GM21423 (cell line): Measurements from ENCODE around the gene ANKRD36C.
"Not testable (repeated sequence)": the region's sequence is repeated elsewhere in the genome, so short reads cannot be mapped to it uniquely, and the experiment has no call there.

ENCODE experiments used
- ATAC-seq: cut with Tn5 transposase; IDR thresholded peaks from one replicate; pipeline ENCODE4 v1.9.1; 2021; ENCODE audit warnings: mild to moderate bottlenecking, moderate library complexity; ENCODE audit not compliant: unreplicated experiment

The ANKRD36C gene

DNA sequence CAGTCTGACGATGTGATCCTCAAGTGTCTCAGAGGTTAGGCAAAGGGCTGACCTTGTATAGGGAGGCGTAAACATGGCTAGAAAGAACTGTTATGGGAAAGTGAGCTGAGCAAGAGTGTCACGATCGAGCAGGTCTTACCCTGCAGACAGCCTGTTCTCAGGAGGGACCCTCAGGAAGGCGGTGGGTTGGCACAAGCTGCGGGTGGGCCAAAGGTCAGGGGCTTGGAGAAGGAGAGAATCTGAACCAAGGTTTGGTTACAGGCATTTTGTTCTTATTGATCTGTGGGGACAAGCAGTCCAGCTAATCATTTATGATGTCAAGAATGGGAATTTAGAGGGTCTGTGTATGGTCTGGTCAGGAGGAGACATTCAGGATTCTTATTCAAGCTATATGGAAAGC lies 16.4 kb upstream of the ANKRD36C start:
- not testable (repeated sequence) for ATAC-seq

DNA sequence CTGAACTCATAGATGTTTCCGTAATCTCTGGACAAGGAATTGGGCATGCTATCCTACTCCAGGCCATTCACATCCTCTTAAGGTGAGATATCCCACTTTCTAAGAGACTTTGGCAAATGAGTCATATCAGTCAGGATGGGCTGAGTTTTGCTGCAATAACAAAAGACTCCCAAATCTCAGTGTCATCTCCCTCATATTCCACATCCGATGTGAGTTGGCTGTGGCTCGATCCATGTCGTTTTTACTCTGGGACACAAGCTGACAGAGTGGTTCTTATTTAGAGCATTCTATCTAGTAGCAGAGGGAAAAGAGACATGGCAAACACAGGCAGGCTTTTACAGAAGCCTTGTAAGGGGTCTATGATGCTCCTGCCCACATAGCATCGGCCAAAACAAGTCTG lies 14.6 kb upstream of the ANKRD36C start:
- ATAC-seq = not testable (repeated sequence)

DNA sequence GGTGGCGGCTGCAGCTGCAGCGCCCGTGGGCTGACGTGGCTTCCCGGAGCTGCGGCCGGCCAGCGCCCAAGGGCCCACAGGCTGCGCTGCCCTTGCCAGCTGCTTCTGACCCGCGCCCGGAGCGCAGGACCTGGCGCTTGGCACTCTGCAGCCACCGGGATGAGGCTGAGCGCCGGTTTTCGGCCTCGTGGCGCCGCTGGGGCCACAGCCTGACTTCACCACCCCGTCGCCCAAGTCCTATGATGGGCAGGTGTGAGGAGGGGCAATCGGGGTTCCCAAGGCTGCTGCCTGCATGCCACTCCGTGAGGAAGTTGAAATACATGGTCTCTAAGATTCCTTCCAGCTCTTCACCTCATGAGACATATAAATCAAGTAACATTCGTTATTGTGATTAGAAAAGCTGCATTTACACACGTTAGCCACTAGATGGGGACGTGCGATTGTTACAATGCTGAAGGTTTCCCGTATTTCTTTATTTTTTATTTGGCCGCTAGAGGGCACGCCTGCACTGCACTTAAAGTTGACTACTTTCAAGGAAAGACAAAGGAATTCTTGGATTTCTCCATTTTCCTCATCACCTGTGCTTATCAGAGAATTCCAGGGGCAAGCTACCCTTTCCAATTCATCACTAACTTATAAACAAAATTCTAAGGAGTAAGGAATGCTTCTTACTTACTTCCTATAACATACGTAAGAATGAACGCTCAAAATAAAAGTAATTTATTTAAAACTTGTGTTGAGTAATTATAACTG lies 1.1 kb upstream of the ANKRD36C start:
- peak; percentile 47 for ATAC-seq

DNA sequence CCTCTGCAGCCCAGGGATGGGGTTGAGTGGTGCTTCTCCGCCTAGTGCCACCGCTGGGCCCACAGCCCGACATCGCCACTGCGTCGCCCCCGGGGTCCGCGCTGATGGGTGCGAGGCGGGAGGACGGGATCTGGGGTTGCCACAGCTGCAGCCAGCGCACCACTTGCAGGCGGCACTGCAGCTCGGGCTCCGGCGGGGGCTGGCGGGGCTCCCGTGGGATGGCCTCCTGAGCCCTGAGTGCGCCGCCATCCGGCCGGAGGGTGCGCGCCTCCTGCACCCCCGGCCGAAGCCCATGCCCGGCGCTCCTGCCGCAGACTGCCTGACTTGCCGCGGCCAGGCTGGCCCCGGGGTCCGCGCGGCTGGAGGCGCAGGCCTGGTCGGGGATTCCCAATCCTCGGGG lies 478 bp upstream of the ANKRD36C start:
- ATAC-seq = peak; percentile 40

DNA sequence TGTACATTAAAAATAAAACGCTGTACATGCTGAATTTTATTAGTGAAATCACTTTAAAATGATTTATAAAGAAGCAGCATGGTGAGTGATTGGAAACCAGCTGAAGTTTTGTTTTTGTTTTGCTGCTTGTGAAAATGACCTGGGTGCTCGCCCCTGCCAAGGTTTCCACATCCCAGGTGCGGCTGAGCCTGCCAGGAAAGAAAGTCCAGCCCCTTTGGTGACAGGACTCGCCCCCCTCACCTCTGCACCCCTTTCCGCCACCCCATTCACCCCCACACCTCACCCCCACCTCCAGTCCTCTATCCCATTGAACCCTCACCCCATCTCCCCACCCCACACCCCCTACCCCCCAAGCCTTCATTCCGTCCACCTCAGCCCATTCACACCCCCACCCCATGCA lies 740 bp downstream of the ANKRD36C start:
- ATAC-seq = not testable (repeated sequence)

DNA sequence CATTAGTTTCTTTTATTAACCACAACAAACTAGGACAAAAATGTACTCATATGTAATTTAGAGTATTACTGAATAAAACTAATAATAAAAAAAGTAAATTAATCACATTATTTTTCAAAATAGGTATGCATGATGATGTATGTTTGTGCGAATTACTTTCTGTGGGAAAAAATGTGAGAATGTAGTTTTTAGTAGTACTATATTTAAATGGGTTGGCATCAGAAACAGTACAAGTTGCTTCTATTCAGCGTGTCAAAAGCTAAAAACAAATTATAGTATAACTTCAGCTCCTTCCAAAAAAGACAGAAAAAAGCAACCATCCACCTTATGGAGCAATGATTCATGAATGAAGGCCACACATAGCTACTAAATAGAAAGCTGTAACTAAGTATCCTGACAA lies 40.0 kb downstream of the ANKRD36C start:
- not testable (repeated sequence) for ATAC-seq

DNA sequence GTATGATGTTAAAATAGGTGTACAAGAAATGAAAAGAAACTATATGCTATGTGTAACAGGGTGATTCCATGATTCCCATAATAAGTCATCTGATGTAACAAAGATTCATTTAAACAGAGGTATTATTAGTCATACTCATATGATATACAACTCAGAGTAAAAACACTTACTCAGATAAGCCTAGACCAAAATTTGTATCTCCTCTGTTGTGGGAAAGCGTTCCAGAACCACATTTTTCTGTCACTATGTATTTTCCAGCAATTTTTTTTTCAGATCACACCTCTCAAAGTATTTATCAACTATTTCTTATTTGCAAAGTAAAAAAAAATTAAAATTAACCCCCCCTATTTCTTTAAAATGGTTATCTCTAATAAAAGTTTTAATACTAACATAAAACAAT lies 43.6 kb downstream of the ANKRD36C start:
- not testable (repeated sequence) for ATAC-seq

DNA sequence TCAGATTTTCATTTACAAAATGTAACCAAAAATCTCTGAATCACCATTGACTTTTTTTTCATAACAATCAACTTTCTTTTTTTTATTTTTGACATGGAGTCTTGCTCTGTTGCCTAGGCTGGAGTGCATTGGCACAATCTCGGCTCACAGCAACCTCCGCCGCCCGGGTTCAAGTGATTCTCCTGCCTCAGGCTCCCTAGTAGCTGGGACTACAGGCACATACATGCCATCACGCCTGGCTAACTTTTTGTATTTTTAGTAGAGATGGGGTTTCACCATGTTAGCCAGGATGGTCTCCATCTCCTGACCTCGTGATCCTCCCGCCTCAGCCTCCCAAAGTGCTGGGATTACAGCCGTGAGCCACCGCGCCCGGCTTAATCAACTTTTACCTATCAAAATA lies 51.7 kb downstream of the ANKRD36C start:
- ATAC-seq = not testable (repeated sequence)

DNA sequence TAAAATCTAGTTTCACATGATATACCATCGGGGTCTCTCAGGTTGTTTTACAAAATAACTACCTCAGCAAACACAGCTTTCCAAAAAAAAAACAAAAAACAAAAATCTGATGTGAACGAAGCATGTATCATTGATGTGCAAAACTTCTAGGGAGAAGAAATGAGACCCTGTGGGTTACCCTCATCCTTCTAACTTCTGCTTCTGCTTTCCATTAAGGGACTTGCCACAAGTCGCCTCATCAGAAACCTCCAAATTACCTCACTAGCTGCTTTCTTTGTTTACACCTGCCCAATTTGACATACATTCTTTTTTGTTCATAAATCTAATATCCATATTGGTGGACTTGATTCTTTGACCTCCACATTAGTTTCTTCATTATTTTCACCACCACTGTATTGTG lies 60.9 kb downstream of the ANKRD36C start:
- ATAC-seq = not testable (repeated sequence)

DNA sequence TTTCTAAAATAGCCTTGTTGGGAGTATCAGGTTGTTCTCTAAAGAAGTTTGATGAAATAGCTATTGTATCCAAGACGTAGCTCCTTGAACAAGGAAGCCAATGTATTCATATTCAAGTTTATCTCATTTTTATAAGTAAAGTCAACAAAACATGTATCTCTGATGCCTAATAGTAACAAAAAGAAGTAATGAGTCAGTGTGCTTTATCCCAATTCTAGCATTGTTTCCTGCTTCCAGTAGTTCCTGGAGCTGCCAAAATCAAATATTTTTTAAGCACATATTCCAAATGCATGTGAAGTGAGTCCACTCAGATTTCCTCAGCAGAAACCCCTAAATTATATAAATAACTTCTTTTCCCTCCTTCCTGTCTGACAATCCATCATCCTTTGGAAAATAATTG lies 74.6 kb downstream of the ANKRD36C start:
- ATAC-seq = not testable (repeated sequence)

DNA sequence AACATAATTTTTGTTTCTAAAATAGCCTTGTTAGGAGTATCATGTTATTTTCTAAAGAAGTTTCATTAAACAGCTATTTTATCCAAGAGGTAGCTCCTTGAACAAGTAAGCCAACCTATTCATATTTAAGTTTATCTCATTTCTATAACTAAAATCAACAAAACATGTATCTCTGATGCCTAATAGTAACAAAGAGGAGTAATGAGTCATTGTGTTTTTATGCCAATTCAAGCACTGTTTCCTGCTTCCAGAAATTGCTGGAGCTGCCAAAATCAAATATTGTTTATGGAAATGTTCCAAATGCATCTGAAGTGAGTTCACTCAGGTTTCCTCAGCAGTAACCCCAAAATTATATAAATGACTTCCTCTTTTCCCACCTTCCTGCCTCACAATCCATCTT lies 76.5 kb downstream of the ANKRD36C start:
- not testable (repeated sequence) for ATAC-seq

DNA sequence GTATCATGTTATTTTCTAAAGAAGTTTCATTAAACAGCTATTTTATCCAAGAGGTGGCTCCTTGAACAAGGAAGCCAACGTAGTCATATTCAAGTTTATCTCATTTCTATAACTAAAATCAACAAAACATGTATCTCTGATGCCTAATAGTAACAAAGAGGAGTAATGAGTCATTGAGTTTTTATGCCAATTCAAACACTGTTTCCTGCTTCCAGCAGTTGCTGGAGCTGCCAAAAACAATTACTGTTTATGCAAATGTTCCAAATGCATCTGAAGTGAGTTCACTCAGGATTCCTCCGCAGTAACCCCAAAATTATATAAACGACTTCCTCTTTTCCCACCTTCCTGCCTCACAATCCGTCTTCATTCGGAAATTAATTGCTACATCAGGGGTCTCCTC lies 80.2 kb downstream of the ANKRD36C start:
- not testable (repeated sequence) for ATAC-seq

DNA sequence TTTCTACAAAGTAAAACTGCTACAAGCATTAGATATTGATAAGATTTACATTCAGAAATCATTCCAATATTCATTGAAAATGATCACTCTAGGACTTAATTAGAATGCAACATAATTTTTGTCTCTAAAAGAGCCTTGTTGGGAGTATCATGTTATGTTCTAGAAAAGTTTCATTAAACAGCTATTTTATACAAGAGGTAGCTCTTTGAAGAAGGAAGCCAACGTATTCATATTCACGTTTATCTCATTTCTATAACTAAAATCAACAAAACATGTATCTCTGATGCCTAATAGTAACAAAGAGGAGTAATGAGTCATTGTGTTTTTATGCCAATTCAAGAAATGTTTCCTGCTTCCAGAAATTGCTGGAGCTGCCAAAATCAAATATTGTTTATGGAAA lies 97.2 kb downstream of the ANKRD36C start:
- not testable (repeated sequence) for ATAC-seq

DNA sequence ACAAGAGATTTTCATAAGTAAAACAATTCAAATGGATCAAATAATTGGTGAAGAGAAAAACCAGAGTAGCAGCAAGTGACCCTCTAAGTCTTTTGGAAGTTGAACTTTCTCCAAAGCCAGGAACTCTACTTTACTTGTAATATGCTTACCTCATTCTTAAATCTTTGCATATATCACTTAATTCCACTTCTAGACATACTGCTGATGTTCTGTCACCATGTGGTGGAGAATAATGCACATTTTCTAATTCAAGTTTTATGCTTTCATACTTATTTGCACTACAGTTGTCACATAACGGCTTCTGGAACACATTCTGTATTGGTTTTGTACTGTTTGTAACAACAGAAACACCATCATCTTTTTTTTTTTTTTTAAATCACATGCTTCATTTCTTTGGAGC lies 123.7 kb downstream of the ANKRD36C start:
- not testable (repeated sequence) for ATAC-seq

DNA sequence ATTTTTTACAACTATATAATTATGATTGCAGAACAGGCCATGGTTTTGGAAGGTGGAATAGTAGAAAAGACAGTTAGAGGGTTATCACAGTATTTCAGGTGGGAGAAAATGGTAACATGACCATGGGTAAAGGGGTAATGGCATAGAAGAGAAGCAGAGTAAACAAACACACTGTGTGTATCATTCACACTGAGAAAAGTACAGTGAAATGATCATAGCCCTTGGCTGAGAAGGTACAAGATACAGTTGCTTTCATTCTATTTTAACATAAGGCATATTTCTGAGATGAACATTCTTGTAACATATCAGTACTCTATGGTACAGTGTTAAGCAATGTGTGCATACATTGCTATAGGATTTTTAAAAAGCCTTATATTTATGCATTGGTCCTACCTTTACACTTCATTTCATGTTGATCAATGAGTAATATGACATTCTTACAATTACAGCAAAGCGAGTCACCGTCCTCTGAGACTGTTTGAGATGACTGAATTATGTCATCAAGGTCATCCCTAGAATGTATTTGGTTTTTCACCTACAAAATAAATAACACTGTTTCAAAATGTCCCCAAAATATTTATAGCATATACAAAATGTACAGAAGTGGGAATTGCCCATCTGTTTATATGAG lies 124.5 kb downstream of the ANKRD36C start:
- ATAC-seq = not testable (repeated sequence)

DNA sequence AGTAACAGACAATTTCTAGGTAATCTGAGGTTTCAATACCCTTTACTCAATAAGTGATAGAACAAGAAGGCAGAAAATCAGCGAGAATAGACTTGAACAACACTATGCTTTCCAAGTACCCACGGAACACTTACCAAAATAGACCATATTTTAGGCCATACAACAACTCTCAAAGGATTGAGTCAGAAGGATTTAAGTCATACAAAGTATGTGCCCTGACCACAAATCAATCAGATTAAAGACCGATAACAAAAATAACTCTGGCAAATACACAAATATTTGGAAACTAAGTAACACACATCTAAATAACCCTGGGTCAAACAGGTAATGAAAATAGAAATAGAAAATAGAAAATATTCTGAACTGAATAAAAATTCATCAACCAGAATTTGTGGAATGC lies 129.5 kb downstream of the ANKRD36C start:
- ATAC-seq = not testable (repeated sequence)

DNA sequence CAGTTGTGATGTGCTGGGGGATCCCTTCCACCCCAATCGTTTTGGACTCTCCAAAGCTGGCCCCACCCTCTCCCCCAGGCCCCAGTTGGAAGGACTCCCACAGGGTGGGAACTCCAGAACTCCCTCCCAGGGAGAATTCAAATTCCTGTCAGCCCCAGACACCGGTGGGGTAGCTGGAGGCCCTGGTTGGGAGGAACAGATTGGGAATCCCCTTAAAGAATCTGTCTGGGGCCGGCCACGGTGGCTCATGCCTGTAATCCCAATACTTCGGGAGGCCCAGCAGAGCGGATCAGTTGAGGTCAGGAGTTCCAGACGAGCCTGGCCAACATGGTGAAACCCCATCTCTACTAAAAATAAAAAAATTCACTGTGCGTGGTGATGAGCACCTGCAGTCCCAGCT lies 155.5 kb downstream of the ANKRD36C start:
- no peak for ATAC-seq

DNA sequence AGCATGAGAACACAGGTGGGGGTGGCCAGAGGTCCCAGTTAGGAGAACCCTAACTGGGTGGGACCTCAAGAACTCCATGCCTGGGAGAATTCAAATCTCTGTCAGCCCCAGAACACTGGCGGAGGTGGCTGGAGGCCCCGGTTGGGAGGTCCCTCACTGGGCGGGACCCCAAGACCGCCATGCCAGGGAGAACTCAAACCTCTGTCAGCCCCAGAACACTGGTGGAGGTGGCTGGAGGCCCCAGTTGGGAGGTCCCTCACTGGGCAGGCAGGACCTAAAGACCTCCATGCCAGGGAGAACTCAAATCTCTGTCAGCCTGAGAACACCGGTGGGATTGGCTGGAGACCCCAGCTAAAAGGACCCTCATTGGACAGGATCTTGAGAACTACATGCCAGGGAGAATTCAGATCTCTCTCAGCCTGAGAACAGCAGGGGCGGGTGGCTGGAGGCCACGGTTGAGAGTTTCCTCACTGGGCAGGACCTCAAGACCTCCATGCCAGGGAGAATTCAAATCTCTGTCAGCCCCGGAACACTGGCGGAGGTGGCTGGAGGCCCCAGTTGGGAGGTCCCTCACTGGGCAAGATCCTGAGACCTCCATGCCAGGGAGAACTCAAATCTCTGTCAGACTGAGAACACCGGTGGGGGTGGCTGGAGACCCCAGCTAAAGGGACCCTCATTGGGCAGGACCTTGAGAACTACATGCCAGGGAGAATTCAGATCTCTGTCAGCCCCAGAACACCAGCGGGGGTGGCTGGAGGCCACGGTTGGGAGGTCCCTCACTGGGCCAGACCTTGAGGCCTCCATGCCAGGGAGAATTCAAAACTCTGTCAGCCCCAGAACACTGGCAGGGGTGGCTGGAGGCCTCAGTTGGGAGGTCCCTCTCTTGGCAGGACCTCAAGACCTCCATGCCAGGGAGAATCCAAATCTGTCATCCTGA lies 157.3 kb downstream of the ANKRD36C start:
- ATAC-seq = not testable (repeated sequence)

DNA sequence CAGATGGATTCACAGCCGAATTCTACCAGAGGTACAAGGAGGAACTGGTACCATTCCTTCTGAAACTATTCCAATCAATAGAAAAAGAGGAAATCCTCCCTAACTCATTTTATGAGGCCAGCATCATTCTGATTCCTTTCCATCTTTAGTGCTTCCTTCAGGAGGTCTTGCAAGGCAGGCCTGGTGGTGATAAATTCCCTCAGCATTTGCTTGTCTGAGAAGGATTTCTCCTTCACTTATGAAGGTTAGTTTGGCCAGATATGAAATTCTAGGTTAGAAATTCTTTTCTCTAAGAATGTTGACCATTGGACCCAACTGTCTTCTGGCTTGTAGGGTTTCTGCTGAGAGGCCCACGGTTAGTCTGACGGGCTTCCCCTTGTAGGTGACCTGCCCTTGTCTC lies 167.4 kb downstream of the ANKRD36C start:
- not testable (repeated sequence) for ATAC-seq

DNA sequence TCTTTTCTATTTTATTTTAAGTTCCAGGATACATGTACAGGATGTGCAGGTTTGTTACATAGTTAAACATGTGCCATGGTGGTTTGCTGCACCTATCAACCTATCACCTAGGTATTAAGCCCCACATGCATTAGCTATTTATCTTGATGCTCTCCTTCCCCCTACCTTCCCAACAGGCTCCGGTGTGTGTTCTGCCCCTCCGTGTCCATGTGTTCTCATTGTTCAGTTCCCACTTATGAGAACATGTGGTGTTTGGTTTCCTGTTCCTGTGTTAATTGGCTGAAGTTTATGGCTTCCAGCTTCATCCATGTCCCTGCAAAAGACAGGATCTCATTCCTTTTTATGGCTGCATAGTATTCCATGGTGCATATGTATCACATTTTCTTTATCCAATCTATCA lies 174.1 kb downstream of the ANKRD36C start:
- ATAC-seq = not testable (repeated sequence)

DNA sequence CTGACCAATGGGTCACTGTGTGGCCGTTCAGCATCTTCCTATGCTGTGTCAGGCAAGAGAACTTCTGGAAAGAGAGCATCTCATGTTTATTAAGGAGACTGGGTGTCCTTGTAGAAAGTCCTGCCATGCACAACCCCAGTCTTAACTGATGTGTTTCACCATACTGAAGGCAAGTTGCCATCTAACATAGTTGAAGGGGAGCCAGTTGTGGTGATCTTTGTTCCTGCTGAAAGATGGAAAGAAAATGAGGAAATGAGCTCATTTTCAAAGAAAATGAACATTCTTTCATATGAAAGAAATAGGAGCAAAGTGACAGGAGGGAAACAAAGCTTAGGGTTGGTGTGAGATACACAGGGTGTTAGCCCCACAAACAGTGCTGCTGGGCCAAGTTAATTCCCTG lies 178.3 kb downstream of the ANKRD36C start:
- not testable (repeated sequence) for ATAC-seq
